GM10266 (cell line): ENCODE results near the gene UBAC2.

ENCODE experiments used
- DNase-seq: peaks from one replicate; pipeline ENCODE4 v3.0.0; 2012; ENCODE audit errors: extremely low spot score
- TF ChIP-seq, protein P1 (sequence below): IDR thresholded peaks from 2 replicates; pipeline ENCODE4 v1.5.1; 2012; ENCODE audit warnings: mild to moderate bottlenecking, low read depth; ENCODE audit not compliant: control insufficient read depth, insufficient read depth; ENCODE audit errors: missing control alignments

The UBAC2 gene

DNA sequence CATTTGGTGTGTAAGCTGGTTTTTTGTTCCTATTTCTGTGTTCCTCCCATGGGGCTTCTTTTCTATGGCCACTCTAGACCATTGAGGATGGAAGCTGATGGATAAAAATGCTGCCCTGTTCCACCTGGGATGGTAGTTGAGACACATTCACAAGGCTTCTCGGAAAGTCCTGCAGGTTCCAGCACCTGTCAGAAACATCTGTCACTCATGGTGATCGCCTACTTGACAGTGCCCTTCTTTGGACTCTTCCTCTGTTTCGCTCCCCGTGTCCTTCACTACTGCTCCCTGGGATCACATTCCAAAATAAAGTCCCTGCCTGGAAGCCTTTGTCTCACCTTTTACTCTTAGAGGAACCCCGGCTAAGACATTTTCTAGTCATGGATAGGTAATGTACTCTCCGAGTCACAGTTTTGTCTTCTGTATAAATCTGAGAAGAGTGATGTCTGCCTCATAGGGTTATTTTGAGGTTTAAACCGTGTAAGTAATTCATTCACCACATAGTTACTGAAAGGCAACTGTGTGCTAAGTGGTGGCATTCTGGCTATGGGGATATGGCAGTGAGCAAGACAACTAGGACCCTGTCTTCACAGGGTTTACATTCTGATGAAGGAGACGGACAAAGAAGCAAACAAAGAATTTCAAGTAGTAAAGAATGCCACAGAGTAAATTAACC, 21.0 kb downstream of the UBAC2 start:
- TF ChIP-seq, protein P1, sequence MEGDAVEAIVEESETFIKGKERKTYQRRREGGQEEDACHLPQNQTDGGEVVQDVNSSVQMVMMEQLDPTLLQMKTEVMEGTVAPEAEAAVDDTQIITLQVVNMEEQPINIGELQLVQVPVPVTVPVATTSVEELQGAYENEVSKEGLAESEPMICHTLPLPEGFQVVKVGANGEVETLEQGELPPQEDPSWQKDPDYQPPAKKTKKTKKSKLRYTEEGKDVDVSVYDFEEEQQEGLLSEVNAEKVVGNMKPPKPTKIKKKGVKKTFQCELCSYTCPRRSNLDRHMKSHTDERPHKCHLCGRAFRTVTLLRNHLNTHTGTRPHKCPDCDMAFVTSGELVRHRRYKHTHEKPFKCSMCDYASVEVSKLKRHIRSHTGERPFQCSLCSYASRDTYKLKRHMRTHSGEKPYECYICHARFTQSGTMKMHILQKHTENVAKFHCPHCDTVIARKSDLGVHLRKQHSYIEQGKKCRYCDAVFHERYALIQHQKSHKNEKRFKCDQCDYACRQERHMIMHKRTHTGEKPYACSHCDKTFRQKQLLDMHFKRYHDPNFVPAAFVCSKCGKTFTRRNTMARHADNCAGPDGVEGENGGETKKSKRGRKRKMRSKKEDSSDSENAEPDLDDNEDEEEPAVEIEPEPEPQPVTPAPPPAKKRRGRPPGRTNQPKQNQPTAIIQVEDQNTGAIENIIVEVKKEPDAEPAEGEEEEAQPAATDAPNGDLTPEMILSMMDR, result no peak
- DNase-seq, result no peak

DNA sequence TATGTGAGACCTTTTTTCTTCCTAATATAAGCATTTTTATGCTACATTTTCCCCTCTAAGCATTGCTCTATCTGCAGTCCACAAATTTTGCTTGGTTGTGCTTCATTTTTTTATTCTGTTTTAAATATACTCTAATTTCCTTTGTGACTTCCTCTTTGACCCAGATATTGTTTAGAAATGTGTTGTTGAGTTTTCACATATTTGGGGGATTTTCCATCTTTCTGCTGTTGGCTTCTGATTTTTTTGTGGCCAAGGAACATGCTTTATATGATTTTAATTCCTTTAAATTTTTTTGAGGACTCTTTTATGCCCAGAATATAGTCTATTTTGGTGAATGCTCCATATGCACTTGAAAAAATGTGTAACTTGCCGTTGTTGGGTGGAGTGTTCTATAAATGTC, 22.9 kb downstream of the UBAC2 start:
- DNase-seq, result no peak
- TF ChIP-seq, protein P1, result no peak

DNA sequence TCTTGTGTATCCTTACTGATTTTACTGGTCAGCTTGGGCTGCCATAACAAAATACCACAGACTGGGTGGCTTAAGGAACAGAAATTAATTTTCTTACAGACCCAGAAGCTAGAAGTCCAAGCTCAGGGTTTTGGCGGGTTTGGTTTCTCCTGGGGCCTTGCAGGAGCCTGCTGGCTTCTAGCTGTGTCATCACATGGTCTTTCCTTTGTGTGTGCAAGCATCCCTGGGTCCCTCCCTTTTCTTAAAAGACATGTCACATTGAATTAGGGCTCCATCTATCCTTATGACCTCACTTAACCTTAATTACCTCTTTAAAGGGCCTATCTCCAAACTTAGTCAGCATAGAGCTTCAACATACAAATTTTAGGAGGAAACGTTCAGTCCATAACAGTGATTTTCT, 23.4 kb downstream of the UBAC2 start:
- TF ChIP-seq, protein P1, result no peak

DNA sequence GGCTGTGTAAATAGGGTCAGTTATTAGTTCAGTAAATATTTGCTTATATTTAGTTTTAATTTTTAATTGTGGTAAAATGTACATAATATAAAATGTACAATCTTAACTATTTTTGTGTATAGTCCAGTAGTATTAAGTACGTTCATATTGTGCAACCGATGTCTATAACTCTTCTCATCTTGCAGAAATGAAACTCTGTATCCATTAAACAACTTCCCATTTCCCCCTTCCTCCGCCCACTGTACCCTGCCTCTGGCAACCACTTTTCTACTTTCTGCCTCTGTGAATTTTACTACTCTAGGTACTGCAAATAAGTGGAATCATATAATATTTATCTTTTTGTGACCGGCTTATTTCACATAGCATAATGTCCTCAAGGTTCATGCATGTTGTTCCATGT, 24.4 kb downstream of the UBAC2 start:
- TF ChIP-seq, protein P1, result no peak
- DNase-seq, result no peak

More for the DNA sequence above, 23.4 kb downstream of the UBAC2 start:
- no peak for DNase-seq

DNA sequence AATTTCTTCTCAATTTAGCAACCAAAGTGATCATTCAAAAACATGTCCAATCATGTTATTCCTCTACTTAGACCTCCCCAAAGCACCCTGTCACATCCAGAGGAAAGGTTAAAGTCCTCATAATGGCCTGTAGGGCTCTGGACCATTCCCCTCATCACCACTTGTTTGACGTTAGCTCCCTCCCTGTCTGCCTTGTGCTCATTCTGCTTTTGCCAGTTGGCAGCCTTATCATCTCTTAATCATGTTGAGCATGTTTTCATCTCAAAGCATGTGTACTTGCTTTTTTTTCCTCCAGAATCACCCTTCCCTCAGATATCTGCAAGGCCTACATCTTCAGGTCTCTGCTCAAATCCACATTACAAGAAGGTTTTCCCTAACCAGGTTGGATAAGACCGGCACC, 25.9 kb downstream of the UBAC2 start:
- no peak for DNase-seq
- TF ChIP-seq, protein P1, result no peak

DNA sequence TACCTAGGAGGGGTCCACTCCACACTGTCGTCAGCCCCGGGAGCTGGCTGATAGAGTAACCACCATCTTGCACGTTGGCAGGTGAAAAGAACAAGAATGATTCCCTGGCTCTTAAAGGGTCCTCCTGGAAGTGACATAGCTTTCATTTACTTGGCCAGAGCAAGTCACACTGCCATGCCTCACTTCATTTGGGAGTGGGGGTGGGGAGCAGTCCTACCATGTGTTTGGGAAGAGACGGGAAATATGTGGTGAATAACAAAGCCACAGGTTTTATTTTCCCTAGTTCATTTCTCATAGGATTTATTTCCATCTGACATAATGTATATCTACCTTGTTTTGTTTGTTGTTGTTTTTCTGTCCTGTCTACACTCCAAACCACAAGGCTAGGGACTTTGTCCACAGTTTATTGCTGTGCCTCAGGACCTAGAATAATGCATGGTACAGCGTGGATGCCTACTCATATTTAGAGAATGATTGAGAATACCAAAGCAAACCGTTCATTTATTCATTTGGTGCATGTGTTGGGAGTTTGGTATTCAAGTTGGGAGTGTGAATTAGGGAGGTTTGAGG, 26.8 kb downstream of the UBAC2 start:
- TF ChIP-seq, protein P1, result no peak
- no peak for DNase-seq

DNA sequence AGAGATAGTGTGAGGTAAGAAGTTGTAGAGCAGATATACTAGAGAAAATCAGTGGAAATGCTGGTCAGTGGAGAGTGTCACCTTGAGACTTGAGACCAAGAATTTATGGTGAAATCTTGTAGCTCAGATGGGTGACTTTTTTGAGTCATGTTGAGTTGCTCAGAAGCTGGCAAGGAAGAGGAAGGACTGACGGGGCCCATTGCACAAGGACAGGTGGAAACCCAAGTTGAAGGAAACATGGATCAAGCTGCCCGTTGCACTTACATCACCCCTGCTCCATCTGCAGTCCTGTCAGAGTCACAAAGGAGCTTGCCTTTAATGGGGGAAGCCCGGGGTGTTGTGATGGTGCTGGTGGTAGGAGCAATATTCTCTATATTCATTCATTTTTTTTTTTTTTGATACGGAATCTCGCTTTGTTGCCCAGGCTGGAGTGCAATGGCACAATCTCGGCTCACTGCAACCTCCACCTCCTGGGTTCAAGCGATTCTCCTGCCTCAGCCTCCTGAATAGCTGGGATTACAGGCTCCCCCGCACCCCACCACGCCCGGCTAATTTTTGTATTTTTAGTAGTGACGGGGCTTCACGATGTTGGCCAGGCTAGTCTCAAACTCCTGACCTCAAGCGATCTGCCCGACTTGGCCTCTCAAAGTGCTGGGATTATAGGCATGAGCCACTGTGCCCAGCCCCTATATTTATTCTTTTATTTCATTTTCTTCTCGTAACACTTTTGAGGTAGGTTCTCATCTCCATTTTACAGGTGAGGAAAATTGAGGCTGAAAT, 27.4 kb downstream of the UBAC2 start:
- DNase-seq, result no peak
- TF ChIP-seq, protein P1, result no peak
